SU-DHL-6 (cell line): Measurements from ENCODE around the gene PDE4D.

Source experiments
- EZH2phosphoT487 ChIP-seq: fragments of 200-600 bp; sonication (generic), shearing (Covaris generic); conservative IDR thresholded peaks from 2 replicates; pipeline ENCODE4 v1.6.1; 2018; ENCODE audit warnings: mild to moderate bottlenecking, antibody characterized with exemption, low read length, moderate library complexity, mixed read lengths
- TF ChIP-seq, protein P1 (sequence below): fragments of 200-600 bp; sonication (generic); IDR thresholded peaks from one replicate; pipeline ENCODE4 v1.5.1; 2017; ENCODE audit warnings: antibody characterized with exemption, mild to moderate bottlenecking, low read length, moderate library complexity; ENCODE audit not compliant: insufficient read depth, poor library complexity, severe bottlenecking

GRCh38 chr5:59506285-59506877, 387.1 kb downstream of the PDE4D start:
- TF ChIP-seq, protein P1, sequence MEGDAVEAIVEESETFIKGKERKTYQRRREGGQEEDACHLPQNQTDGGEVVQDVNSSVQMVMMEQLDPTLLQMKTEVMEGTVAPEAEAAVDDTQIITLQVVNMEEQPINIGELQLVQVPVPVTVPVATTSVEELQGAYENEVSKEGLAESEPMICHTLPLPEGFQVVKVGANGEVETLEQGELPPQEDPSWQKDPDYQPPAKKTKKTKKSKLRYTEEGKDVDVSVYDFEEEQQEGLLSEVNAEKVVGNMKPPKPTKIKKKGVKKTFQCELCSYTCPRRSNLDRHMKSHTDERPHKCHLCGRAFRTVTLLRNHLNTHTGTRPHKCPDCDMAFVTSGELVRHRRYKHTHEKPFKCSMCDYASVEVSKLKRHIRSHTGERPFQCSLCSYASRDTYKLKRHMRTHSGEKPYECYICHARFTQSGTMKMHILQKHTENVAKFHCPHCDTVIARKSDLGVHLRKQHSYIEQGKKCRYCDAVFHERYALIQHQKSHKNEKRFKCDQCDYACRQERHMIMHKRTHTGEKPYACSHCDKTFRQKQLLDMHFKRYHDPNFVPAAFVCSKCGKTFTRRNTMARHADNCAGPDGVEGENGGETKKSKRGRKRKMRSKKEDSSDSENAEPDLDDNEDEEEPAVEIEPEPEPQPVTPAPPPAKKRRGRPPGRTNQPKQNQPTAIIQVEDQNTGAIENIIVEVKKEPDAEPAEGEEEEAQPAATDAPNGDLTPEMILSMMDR: no peak
- no peak for TF ChIP-seq EZH2phosphoT487
